ENCODE measurements around the gene SPACA4. TPM values are rescaled to one million over a fixed set of nuclear protein-coding genes. Genes with fewer than 3 reads are reported as not detected.
A peak's percentile ranks its signal among the peaks of the same experiment; 100 is the strongest.

Gene SPACA4
- total and polyA plus RNA-seq, 9 of the 15 experiments (the other 6 are each of a cell fraction or from before 2014, with no cell fraction given): not detected

GRCh38 chr19:48618916-48619691 lies 12.6 kb downstream of the SPACA4 start, which contains the start of the genes RPL18 and SPHK2 (continued):
- TF ChIP-seq POLR2AphosphoS5 (IDR thresholded peaks at IDR 0.05; ENCODE audit: control insufficient read depth, insufficient read depth, low read depth, low read length) (peak; percentile 98), HMG20B (CRISPR knock-in tag; IDR thresholded peaks at IDR 0.05) (no peak), CBFB (CRISPR knock-in tag; IDR thresholded peaks at IDR 0.05) (no peak; the same call in 1 of the 2 replicates), PATZ1 (CRISPR knock-in tag; IDR thresholded peaks at IDR 0.05; ENCODE audit: borderline replicate concordance) (no peak), UBTF (IDR thresholded peaks at IDR 0.05; ENCODE audit: borderline replicate concordance in 1 of 2, low read depth in 2 of 2, low read length in 2 of 2) (no peak), RBM14 (IDR thresholded peaks at IDR 0.05; ENCODE audit: borderline replicate concordance, insufficient read depth, low read depth, low read length) (no peak), ZNF830 (CRISPR knock-in tag; IDR thresholded peaks at IDR 0.05) (peak; percentile 76; the same call in 1 of the 2 replicates), SFPQ (IDR thresholded peaks at IDR 0.05; ENCODE audit: low read depth, low read length) (no peak)
